HEK293 (cell line): ENCODE data around the gene DLX5.

ENCODE experiments used
- KLF8 ChIP-seq: fragments of 450-650 bp; formaldehyde crosslinking; IDR thresholded peaks from 2 replicates; pipeline ENCODE4 v1.5.1; 2016; ENCODE audit warnings: missing biosample characterization, missing genetic modification characterization
- OSR2 ChIP-seq: fragments of 450-650 bp; formaldehyde crosslinking; IDR thresholded peaks from 2 replicates; pipeline ENCODE4 v1.5.1; 2016; ENCODE audit warnings: missing biosample characterization, missing genetic modification characterization
- OVOL3 ChIP-seq: fragments of 450-650 bp; formaldehyde crosslinking; IDR thresholded peaks from 2 replicates; pipeline ENCODE4 v1.5.1; 2016; ENCODE audit warnings: missing biosample characterization, missing genetic modification characterization
- PATZ1 ChIP-seq: fragments of 450-650 bp; formaldehyde crosslinking; IDR thresholded peaks from 2 replicates; pipeline ENCODE4 v1.5.1; 2016; ENCODE audit warnings: missing biosample characterization, missing genetic modification characterization
- SCRT2 ChIP-seq: fragments of 450-650 bp; formaldehyde crosslinking; IDR thresholded peaks from 2 replicates; pipeline ENCODE4 v1.5.1; 2016; ENCODE audit warnings: missing biosample characterization, missing genetic modification characterization
- SP7 ChIP-seq: fragments of 450-650 bp; formaldehyde crosslinking; IDR thresholded peaks from 2 replicates; pipeline ENCODE4 v1.5.1; 2016; ENCODE audit warnings: missing biosample characterization, missing genetic modification characterization
- ZBTB11 ChIP-seq: fragments of 450-650 bp; formaldehyde crosslinking; conservative IDR thresholded peaks from 2 replicates; pipeline ENCODE4 v1.5.1; 2016; ENCODE audit warnings: low read depth, missing biosample characterization, missing genetic modification characterization
- ZFHX2 ChIP-seq: fragments of 450-650 bp; formaldehyde crosslinking; conservative IDR thresholded peaks from 2 replicates; pipeline ENCODE4 v1.5.1; 2016; ENCODE audit warnings: missing biosample characterization, missing genetic modification characterization
- ZFP3 ChIP-seq: fragments of 450-650 bp; formaldehyde crosslinking; IDR thresholded peaks from 2 replicates; pipeline ENCODE4 v1.5.1; 2016; ENCODE audit warnings: low read depth, missing biosample characterization, missing genetic modification characterization
- ZIC2 ChIP-seq: fragments of 450-650 bp; formaldehyde crosslinking; IDR thresholded peaks from 2 replicates; pipeline ENCODE4 v1.5.1; 2016; ENCODE audit warnings: missing biosample characterization, missing genetic modification characterization
- ZNF132 ChIP-seq: fragments of 450-650 bp; formaldehyde crosslinking; IDR thresholded peaks from 2 replicates; pipeline ENCODE4 v1.5.1; 2017; ENCODE audit warnings: missing biosample characterization, missing genetic modification characterization, borderline replicate concordance
- ZNF175 ChIP-seq: fragments of 450-650 bp; formaldehyde crosslinking; IDR thresholded peaks from 2 replicates; pipeline ENCODE4 v1.5.1; 2016; ENCODE audit warnings: missing biosample characterization, missing genetic modification characterization
- ZNF2 ChIP-seq: fragments of 450-650 bp; formaldehyde crosslinking; IDR thresholded peaks from 2 replicates; pipeline ENCODE4 v1.5.1; 2016; ENCODE audit warnings: missing biosample characterization, missing genetic modification characterization
- ZNF274 ChIP-seq, 2 experiments: fragments of 200-500 bp in 1 of 2; fragments of 450-650 bp in 1 of 2; sonication (Bioruptor generic) in 1 of 2; formaldehyde crosslinking in 1 of 2; IDR thresholded peaks; 2 replicates each; pipeline versions ENCODE4 v1.5.1 to v1.6.1; 2014 to 2016; ENCODE audit warnings: borderline replicate concordance in 1 of 2, inconsistent platforms in 1 of 2, low read length in 1 of 2, missing biosample characterization in 1 of 2, missing genetic modification characterization in 1 of 2
- ZNF341 ChIP-seq: fragments of 450-650 bp; formaldehyde crosslinking; IDR thresholded peaks from 2 replicates; pipeline ENCODE4; 2016; ENCODE audit warnings: low read depth, missing biosample characterization, missing genetic modification characterization
- ZNF366 ChIP-seq: fragments of 450-650 bp; formaldehyde crosslinking; conservative IDR thresholded peaks from 2 replicates; pipeline ENCODE4 v1.5.1; 2016; ENCODE audit warnings: missing biosample characterization, missing genetic modification characterization
- ZNF423 ChIP-seq: fragments of 450-650 bp; formaldehyde crosslinking; IDR thresholded peaks from 2 replicates; pipeline ENCODE4 v1.5.1; 2016; ENCODE audit warnings: missing biosample characterization, missing genetic modification characterization
- ZNF433 ChIP-seq: fragments of 450-650 bp; formaldehyde crosslinking; IDR thresholded peaks from 2 replicates; pipeline ENCODE4 v1.5.1; 2016; ENCODE audit warnings: missing biosample characterization, missing genetic modification characterization, low read depth
- ZNF624 ChIP-seq: fragments of 450-650 bp; formaldehyde crosslinking; IDR thresholded peaks from 2 replicates; pipeline ENCODE4 v1.5.1; 2017; ENCODE audit warnings: missing biosample characterization, missing genetic modification characterization
- ZNF747 ChIP-seq: fragments of 450-650 bp; formaldehyde crosslinking; IDR thresholded peaks from 2 replicates; pipeline ENCODE4 v1.5.1; 2016; ENCODE audit warnings: missing biosample characterization, missing genetic modification characterization
- TF ChIP-seq, protein P1 (sequence below): fragments of 450-650 bp; formaldehyde crosslinking; IDR thresholded peaks from 2 replicates; pipeline ENCODE4 v1.5.1; 2016; ENCODE audit warnings: missing biosample characterization, missing genetic modification characterization, low read depth
- TF ChIP-seq, protein P2 (sequence below): fragments of 450-650 bp; formaldehyde crosslinking; IDR thresholded peaks from 2 replicates; pipeline ENCODE4 v1.5.1; 2016; ENCODE audit warnings: missing biosample characterization, missing genetic modification characterization
- TF ChIP-seq, protein P3 (sequence below): fragments of 450-650 bp; formaldehyde crosslinking; IDR thresholded peaks from 2 replicates; pipeline ENCODE4 v1.5.1; 2016; ENCODE audit warnings: missing biosample characterization, missing genetic modification characterization, borderline replicate concordance

DLX5 gene

DNA sequence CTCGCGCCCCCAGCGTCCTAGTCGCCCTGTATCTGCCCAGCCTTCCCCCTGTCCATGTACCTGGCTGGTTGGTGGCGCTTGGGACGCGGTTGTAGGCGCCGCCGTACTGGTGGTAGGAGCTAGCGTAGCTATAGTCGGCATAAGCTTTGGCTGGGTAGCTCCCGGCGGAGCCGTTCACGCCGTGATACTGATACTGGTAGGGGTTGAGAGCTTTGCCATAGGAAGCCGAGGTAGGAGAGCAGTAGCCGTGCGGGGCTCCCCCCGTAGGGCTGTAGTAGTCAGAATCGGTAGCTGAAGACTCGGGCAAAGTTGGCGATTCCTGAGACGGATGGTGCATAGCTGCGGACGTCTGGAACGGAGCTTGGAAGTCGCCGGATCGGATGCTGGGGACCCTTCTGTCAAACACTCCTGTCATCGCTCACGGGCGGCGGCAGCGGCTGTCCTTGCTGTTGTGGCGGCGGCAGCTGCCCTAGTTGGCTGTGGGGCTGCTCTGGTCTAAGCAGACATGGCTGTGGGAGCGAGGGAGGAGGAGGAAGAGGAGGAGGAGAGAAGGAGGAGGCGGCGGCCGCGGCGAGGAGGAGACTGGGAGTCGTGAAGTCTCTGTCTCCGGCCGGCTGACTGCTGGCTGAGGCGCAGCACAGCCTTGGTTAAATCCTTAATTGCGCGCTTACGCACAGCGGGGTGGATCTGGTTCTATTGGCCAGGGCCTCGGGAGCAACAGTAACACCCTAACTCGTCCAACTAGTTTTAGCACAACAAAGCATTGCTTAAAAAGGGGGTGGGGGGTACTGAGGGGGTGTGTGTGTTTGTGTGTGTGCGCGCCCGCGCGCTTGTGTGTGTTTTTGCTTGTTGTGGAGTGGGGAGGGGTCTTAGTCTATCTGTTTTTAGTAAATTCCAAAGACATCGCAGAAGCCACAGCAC lies at the start of gene DLX5 (continued):
- TF ChIP-seq, protein P1, sequence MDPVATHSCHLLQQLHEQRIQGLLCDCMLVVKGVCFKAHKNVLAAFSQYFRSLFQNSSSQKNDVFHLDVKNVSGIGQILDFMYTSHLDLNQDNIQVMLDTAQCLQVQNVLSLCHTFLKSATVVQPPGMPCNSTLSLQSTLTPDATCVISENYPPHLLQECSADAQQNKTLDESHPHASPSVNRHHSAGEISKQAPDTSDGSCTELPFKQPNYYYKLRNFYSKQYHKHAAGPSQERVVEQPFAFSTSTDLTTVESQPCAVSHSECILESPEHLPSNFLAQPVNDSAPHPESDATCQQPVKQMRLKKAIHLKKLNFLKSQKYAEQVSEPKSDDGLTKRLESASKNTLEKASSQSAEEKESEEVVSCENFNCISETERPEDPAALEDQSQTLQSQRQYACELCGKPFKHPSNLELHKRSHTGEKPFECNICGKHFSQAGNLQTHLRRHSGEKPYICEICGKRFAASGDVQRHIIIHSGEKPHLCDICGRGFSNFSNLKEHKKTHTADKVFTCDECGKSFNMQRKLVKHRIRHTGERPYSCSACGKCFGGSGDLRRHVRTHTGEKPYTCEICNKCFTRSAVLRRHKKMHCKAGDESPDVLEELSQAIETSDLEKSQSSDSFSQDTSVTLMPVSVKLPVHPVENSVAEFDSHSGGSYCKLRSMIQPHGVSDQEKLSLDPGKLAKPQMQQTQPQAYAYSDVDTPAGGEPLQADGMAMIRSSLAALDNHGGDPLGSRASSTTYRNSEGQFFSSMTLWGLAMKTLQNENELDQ (tag by site-specific recombination), result no peak
- no peak for TF ChIP-seq ZFP3
- TF ChIP-seq ZNF175 (tag by site-specific recombination), result no peak
- TF ChIP-seq ZFHX2 (tag by site-specific recombination), result peak; percentile 69; the same call in 1 of the 2 replicates
- TF ChIP-seq ZNF423 (tag by site-specific recombination), result no peak
- peak; percentile 82 for TF ChIP-seq ZNF341 (tag by site-specific recombination)
- TF ChIP-seq ZNF747 (tag by site-specific recombination), result no peak
- no peak for TF ChIP-seq ZNF274 (IDR thresholded peaks at IDR 0.05; ENCODE audit: low read length)
- TF ChIP-seq ZNF274 (tag by site-specific recombination; IDR thresholded peaks at IDR 0.05; ENCODE audit: borderline replicate concordance), result no peak
- TF ChIP-seq ZNF366 (tag by site-specific recombination), result peak; percentile 92
- TF ChIP-seq, protein P2, sequence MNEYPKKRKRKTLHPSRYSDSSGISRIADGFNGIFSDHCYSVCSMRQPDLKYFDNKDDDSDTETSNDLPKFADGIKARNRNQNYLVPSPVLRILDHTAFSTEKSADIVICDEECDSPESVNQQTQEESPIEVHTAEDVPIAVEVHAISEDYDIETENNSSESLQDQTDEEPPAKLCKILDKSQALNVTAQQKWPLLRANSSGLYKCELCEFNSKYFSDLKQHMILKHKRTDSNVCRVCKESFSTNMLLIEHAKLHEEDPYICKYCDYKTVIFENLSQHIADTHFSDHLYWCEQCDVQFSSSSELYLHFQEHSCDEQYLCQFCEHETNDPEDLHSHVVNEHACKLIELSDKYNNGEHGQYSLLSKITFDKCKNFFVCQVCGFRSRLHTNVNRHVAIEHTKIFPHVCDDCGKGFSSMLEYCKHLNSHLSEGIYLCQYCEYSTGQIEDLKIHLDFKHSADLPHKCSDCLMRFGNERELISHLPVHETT (tag by site-specific recombination), result no peak
- no peak for TF ChIP-seq ZNF433 (tag by site-specific recombination)
- TF ChIP-seq ZNF624 (tag by site-specific recombination), result no peak
- no peak for TF ChIP-seq ZNF132 (tag by site-specific recombination)
- TF ChIP-seq PATZ1 (tag by site-specific recombination), result peak; percentile 25; the same call in 1 of the 2 replicates
- peak; percentile 56; the same call in 1 of the 2 replicates for TF ChIP-seq ZNF2
- TF ChIP-seq SCRT2, result peak; percentile 72; the same call in 1 of the 2 replicates
- TF ChIP-seq OVOL3, result no peak
- peak; percentile 7; the same call in 1 of the 2 replicates for TF ChIP-seq ZIC2
- TF ChIP-seq ZBTB11 (tag by site-specific recombination), result 0 out of 2 replicates have a peak, but pooled peaks have one; percentile 2
- TF ChIP-seq OSR2 (tag by site-specific recombination), result peak; percentile 85
- TF ChIP-seq SP7, result 0 out of 2 replicates have a peak, but pooled peaks have one; percentile 15
- TF ChIP-seq, protein P3, sequence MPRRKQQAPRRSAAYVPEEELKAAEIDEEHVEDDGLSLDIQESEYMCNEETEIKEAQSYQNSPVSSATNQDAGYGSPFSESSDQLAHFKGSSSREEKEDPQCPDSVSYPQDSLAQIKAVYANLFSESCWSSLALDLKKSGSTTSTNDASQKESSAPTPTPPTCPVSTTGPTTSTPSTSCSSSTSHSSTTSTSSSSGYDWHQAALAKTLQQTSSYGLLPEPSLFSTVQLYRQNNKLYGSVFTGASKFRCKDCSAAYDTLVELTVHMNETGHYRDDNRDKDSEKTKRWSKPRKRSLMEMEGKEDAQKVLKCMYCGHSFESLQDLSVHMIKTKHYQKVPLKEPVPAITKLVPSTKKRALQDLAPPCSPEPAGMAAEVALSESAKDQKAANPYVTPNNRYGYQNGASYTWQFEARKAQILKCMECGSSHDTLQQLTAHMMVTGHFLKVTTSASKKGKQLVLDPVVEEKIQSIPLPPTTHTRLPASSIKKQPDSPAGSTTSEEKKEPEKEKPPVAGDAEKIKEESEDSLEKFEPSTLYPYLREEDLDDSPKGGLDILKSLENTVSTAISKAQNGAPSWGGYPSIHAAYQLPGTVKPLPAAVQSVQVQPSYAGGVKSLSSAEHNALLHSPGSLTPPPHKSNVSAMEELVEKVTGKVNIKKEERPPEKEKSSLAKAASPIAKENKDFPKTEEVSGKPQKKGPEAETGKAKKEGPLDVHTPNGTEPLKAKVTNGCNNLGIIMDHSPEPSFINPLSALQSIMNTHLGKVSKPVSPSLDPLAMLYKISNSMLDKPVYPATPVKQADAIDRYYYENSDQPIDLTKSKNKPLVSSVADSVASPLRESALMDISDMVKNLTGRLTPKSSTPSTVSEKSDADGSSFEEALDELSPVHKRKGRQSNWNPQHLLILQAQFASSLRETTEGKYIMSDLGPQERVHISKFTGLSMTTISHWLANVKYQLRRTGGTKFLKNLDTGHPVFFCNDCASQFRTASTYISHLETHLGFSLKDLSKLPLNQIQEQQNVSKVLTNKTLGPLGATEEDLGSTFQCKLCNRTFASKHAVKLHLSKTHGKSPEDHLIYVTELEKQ (tag by site-specific recombination), result no peak
- TF ChIP-seq KLF8, result 0 out of 2 replicates have a peak, but pooled peaks have one; percentile 35
